HCT116 (cell line): ENCODE results near the gene CCDC3.

Source experiments
- CTCF ChIP-seq, 3 experiments: fragments of 200-600 bp in 1 of 3; sonication (generic) in 1 of 3; IDR thresholded peaks in 2 of 3; conservative IDR thresholded peaks in 1 of 3; 2 replicates each; pipeline ENCODE4 v1.5.1; 2012 to 2017; ENCODE audit warnings: low read depth in 2 of 3, low read length in 2 of 3, antibody characterized with exemption in 1 of 3, borderline replicate concordance in 1 of 3, control low read depth in 1 of 3, mild to moderate bottlenecking in 1 of 3, mixed read lengths in 1 of 3, mixed run types in 1 of 3, moderate library complexity in 1 of 3; ENCODE audit not compliant: insufficient read depth in 1 of 3
- POLR2AphosphoS5 ChIP-seq: IDR thresholded peaks from 2 replicates; pipeline ENCODE4 v1.6.1; 2011; ENCODE audit warnings: mild to moderate bottlenecking, low read depth, low read length, moderate library complexity
- ZNF274 ChIP-seq: fragments of 200-500 bp; sonication (Bioruptor generic); IDR thresholded peaks from 2 replicates; pipeline ENCODE4 v1.6.1; 2014; ENCODE audit warnings: mild to moderate bottlenecking, low read depth, low read length, inconsistent platforms

DNA sequence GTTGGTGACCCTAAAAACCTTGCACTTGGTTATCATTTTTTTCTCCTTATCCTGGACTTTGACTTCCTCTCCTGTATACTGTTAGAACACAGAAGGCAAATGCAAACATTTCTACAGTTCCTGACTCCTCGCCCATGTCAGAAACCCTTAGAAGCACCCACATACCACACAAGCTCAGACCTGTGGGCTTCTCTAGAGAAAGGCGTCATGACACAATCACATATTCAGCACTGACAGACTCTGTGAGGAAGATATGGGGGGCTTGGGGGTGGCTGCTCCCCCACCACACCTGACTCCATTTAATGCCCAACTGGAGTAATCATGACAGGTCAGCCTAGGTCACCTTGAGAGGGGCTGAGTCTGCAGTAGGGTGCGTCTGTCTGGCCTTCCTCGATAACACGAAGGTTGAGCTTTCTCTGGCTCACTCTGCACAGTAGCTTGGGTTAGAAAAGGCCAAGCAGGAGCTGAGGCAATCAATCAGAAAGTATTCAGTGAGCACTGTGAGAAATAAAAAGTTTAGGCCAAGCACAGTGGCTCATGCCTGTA, 50.9 kb downstream of the CCDC3 start:
- TF ChIP-seq CTCF (IDR thresholded peaks at IDR 0.05 in 2 of 3, conservative IDR thresholded peaks at IDR 0.05 in 1 of 3; ENCODE audit: borderline replicate concordance in 1 of 3, insufficient read depth in 1 of 3, low read depth in 2 of 3, low read length in 2 of 3) (no peak), ZNF274 (no peak), POLR2AphosphoS5 (no peak)
